GM19238 (cell line): ENCODE measurements around the gene SEMA3D.

Source experiments
- DNase-seq: peaks from one replicate; pipeline ENCODE4 v3.0.0; 2011; ENCODE audit warnings: low spot score; ENCODE audit not compliant: insufficient read length

The SEMA3D gene

DNA sequence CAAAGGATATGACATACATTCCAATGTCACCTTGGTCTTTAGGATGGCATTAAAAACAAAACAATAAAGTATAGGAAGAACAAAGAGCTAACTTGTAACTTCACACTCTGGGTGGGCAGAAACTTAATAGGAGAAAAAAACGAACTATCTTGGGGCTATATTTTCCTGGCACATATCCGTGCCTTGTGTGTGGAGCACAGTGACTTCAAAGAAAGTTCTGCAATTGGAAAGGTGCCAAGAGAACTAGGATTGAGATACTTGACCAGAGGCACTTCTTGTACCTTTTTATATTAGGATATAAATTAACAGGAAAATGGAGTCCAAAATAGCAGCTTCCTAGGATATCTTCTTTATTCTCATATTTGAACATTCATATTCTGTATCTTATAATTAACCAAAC lies 148.4 kb downstream of the SEMA3D start:
- no peak for DNase-seq

DNA sequence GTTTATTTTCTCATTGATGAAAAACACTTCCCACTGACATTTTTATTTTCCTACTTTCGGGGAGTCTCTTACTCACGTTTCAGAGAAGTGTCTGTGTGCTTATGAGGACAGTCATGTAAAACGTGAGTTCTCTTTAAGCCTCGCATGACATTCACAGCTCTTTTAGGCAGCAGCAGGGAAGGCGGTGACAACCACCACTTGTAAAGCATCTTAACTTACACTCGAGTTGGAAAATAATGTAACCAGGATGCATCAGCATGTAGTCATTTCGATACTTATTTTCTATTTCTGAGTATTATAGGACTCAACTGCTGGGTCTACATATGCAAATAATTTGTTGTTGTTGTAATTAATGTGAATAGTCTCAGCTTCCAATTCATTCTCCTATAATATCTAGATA lies 153.6 kb downstream of the SEMA3D start:
- no peak for DNase-seq

DNA sequence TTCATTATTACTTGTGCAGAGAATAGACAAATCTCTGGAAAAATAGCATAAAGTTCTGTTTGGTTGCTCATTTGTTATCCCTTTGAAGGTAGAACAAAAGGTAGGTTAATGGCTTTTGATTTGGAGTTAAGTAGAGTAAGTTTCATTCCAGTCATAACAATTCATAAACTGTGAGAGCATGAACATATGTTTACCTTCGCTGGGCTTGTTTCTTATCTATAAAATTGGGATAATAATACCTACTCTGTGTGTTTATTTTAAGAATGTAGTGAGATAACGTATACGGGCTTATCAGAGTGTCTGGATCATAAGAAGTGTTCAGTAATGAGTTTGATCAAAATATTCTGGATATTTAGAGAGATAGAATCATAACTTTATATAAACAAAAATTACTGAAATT lies 155.4 kb downstream of the SEMA3D start:
- no peak for DNase-seq

DNA sequence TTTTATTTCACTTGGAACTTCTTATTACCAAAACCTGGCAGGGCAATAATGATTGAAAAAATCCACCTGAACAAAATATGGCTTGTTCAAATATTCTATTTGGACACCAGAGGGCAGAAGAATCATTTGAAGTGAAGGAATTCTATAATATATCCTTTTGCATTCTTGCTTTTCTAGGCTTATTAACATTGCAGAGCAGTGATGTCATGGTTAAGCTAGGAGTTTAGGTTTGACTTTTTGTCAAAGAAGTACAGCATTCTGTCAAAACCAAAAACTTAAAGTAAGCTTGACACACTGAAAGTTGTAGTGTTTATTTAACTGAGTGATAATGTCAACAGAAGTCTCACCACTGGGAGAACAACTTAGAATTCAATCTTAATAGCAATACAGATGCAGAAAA lies 156.0 kb downstream of the SEMA3D start:
- no peak for DNase-seq

DNA sequence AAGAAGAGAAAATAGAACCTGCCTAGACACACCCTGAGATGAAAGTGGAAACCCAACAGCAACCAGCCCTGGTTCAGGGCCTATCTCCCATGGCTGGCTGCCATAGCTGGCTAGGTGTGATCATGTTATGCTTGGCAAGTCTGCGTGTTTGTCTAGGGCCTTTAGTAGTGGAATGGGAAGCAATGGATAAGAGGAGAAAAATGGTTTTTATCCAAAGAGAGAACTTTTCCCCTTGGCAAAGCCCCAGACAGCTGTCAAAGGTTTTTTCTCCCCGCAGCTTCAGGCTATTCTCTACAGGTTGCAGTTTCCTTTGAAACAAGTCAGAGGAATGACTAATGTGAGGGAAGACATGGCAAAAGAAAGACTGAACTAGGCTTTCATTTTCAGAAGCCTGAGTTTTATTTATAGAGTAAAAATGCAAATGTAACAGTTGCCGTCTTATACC lies 161.5 kb downstream of the SEMA3D start:
- DNase-seq = no peak

DNA sequence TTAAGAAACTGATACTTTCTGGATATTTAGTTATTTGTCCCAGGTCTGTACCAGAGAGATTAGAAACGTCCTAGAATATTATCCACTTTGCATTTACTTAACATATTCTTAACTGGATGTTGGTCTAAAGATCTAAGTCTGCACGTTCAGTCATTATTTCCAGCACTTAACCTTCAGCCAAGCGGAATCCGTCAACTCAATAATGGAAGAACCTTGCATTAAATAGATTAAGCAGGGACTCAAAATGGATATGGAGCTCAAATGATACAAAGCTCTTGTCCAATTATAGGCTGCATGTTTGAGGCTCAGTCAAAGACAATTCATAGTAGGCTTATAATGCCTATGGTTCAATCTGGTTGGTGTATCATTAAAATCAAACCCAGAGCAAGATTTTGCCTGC lies 162.9 kb downstream of the SEMA3D start:
- DNase-seq = no peak

DNA sequence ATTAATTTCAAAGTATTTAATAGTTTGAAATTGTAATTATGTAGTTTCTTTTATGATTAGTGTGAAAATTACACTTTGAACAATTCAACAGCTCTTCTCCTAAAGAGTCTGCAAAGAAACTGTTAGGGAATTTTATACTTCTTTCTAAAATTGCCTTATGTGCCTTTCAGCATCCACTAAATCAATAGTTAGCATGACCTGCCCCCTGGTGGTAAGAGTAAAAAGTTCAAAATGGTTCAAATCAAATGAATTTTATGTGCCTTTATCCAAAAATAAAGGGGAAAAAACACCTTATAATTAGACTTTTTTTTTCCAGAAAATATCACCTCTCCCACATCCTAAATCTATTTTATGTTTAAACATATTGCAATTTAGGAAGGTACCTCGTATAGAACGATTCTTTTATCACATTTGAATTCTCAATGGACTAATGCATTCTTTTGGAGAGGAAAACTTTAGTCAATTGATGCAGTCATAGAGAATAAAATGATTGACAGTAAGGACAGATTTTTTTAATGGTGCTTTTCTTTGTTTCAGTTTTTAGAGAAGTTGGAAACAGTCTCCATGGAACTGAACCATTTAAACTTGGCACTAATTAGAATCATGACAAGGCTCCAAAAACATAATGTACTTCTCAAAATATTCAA lies 163.7 kb downstream of the SEMA3D start:
- DNase-seq = no peak

DNA sequence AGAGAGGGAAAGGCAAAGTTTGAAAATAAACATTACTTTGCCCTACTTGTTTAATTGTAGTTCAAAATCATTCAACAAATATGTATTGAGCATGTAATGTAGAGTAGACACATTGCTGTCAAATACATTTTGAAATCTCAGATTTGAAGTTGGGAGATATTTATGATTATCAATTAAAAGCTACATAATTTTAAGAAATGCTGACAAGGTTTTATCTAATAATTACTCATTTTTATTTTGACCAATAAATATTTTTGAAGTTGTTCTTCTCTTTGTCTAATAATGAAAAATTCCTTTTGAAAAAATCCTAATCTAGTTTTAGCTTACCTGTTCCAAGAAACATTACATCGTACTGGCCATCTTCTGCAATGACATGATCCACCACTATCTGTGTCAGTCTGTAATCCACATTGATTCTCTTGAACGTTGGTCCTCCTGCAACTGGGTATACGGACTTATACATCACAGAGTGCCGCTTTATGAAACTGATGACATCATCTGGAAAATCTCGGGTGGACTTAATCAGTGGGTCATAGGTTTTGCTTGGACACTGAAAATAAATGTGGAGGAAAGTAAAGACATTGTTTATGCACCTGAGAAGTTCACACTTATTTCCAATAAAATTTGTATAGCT lies 164.7 kb downstream of the SEMA3D start:
- DNase-seq = no peak

DNA sequence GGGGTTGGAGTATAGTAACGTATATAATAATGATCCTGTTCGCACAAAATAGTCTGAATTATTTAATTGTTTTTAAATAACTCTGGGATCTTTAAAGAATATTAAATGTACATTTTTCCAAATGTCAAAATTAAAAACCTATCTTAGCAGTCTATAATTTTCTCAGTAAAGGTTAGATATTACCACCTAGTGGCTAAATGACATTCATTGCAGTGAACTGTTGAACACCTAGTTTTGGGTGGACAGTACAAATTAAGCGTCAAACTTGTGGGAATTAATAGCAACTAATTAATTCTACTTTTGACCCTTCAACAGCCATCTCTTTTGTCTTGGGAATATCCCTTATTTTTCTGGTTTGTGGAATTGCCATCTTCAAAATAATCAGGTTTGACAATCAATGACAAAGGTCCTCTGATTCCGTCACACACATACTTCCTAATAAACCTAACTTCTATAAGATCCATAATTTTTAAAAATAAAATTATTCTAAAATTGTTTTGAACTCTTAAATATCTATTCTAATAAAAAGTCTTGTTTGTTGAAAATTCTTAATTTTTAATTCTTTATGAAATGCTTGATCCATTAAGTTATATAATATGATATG lies 165.7 kb downstream of the SEMA3D start:
- no peak for DNase-seq

DNA sequence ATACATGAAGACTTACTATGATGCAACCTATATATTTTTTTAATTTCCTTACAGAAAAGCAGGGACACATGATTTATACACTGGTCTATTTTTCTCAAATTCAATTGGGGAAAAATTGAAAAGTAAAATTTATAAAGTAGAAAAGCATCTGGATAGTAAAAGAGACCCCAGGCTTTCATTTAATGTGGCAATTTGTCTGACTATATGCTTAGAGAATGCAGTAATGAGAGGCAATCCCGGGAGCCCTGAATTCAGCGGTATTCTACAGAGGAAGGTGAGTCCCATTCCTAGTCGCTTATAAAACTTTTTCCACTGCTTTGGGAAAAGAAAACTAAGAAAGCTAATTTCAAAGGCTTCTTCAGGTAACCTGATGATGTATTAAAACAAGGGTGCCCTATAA lies 167.1 kb downstream of the SEMA3D start:
- no peak for DNase-seq

DNA sequence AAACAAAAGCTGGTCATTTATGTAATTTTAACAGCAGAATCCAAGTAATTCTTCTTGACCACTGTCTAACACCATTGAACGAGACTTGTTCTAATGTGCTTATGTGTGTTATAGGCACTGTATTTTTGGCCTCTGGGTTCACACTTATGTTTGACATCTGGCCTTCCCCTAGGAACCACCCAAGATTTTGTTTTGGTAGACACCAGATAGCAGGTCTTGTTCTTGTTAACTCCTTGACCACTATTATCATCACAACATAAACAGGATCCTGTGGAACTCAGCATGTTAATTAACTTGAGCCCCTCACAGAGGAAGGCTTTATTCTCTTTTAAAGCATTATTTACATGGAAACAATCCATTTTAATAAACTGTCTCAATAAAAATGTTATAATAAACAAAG lies 167.7 kb downstream of the SEMA3D start:
- no peak for DNase-seq

DNA sequence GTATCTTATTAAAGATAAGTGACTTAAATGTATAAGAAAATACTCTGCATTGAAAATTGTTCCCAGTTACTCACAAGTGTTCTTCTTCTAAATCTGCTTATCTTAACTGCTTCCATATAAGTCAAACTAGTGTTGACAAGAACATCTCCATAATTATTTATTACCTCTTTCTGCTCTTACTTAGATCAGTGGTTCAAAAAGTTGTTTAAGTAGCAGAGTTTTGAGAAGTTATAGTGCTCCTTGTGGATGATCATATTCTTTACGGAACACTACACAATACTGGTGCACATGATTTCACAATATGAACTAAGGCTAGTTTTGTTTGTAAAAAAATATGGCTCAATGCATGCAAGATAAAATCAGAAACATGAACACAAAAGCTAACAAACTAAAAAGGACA lies 168.4 kb downstream of the SEMA3D start:
- DNase-seq = no peak

DNA sequence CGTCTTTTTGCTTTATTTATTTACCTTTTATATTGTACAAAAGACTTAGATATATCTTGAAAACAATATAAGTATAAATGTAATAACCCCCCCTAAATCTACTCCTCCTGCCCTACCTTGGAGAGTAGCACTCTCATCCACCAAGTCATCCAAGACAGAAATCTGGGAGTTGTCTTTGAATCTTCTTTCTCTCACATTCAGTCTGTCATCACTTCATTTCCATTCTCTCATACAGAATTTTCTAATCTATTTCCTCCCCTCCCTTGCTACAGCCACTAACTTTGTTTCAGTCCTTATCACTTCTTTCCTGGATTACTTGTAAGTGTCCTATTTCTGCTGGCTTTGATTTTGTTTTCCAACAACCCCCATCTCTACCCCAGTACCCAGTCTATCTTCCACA lies 170.6 kb downstream of the SEMA3D start:
- DNase-seq = no peak

DNA sequence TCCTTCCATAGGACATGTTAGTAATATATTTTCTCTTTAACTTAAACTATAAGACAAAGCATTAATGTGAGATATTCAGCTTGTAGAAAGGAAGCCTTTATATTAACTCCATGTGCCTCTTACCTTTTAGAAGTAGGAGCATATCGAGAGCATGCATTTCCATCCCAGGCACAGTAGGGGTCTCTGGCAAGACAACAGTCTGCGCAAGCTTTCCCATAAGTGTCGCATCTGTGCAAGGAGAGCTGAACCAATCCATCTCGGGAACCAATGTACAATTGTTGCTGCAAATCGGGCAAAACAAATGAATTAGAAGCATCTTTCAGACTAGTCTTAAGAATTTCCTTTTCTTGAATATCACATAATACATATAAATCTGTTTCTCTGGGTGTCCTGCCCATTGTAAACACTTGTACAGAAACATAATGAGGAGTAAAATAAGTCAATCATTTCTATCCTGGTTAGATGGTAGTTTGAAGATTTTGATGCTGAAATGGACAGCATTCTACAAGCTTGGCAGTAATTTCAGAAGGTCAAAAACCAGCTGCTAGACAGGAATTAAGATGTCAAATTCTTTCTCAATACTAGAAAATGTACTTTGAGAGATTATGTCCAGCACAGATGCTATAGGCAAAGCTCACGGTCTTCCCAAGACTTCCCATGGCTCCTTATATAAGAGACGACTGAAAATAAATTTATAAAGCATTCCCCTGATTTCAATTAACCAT lies 171.8 kb downstream of the SEMA3D start:
- no peak for DNase-seq

DNA sequence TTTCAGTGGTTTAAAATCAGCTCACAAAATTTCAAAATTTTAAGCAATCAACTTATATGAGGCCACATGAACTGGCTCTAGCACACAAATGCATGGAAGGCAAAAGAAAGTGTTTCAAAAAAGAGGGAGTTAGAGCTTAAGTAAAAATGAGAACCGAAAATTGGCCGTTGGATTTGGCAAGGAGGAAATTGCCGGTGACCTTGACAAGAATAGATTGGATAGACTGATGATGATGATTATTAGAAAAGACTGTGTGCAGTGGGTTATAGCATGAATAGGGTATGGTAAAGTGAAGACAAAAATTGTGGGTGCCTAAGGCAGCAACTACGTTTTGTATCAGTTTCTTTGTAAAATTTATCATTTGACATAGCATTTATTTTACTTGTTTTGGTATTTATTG lies 175.7 kb downstream of the SEMA3D start:
- DNase-seq = no peak

DNA sequence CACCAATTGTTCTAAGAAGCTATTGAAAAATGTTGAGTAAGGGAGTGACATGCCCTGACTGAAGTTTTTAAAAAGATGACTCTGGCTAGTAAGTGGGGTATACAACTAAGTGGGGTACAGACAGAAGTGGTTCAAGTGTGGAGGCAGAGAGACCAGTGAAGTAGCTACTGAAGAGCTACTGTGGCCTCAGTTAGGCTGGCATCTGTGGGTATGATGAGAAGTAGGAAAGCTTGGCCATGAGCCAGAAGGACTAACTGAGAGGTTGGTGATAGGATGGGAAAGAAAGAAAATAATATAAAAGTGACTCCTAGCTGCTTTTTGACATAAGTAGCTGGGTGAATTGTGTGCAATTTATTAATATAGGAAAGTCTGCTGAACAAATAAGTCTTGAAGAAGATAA lies 176.6 kb downstream of the SEMA3D start:
- no peak for DNase-seq

DNA sequence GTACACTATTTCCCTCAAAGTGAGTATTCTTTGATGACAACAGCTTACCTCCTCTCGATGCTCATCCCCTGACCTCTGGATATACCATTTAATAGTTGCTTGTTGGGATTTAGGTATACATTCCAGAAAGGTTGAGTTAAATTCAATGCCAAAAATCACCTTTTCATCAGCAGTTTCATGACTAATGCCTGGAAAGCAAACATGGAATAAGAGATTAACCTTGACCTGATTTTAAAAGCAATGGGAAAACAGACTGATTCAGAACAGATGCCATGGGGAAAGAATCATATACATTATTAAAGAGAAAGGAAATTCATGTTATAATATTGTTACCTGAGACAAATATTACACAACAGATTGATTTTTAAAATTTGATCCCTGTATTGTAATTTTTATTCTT lies 180.1 kb downstream of the SEMA3D start:
- no peak for DNase-seq

DNA sequence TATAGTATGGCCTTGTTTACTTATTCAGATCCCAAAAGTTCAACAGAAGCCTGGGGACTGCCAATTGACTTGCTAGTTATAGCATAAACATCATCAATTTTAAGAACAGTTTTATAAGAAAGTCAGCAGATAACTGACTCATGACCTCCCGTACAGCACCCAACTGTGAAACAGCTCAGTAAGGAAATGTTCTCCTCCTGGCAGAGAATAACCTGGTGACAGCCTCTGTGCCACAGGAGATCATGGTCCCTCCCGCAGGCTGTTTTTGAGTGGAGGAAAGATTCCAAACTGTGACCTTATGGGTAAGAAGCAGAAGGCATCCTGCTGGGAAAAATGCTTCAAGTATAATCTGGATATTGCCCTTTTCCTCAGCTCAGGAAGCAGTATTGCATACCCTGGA lies 182.5 kb downstream of the SEMA3D start:
- no peak for DNase-seq

DNA sequence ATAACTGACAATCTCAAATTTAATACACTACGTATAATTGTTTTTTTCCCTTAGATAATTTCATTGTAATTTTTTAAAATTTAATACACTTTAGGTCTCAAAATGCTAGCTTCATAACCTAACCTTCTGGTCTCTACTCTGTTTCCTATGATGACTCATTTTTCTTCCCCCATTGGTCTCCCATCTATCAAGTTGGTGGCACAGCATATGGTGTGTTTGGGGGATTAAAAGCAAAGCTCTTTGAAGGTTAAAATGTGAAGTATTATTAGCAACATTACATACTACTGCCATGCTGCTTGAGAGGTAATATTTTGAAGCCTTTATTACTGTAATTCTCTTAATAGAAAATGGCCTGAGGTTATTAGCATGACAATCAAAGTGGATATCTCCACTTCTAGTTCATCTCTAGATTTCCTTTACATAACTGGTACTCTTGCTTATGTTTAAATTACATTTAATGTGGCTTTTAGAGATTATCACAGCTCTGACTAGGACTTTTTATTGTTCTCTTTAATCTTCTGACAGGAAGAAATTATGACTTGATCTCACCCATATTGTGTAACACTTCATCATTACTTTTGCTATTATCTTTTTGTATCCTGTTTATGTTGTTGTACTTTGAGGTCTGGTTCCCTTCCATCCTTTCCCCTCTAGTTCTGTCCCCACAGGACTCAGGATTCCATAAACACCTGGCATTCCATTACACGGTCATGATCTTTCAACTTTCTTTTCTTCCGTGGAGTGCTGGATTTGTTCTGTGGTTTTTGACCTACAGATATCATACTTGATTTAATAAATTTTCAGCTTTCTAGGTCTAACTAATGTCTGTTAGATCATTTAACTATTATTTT lies 185.1 kb downstream of the SEMA3D start:
- no peak for DNase-seq

DNA sequence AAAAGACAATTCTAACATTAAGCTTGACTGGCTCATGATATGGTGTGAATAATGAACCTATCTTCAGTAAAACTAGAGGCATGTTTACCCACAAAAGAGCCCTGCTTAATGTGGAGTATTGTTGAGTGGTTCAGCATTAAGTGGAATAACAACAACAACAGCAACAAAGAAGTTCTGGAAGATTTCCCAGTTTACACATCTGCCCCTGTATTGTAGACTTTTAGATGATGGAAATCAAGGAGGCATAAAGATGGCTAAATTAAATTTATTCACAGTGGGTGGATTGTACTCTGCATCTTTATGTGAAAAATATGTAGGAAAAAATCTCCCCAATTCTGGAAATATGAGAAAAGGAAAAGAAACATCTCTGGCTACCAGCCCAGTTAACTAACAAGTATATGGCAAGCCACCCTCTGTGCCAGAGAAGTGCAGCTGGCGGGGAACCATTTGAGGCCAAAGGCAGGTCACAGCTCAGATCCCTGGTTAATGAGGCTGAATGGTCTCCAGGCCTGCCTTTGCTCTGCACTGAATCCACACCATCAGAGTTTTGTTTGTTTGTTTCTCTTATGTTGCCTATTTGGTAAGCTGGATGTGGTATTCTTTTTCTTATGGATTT lies 186.0 kb downstream of the SEMA3D start:
- DNase-seq = no peak

DNA sequence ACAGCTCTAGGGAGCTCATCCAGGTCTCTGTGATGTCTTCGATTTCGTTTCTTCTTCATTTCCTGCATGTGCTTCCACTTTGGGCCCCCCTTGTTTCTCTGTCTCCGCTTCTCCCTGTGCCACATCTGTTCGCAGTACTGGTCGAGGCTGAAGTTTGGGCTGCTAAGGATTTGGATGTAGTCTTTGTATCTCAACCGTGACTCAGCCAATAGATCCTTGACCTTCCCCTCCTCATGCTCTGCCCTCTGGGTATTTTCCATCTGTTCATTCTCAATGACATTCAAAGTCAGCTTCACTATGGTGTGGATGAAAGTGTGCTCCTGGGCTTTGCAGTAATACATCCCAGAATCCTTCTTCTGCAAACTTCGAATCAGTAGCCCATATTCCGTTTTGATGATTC lies 187.4 kb downstream of the SEMA3D start:
- no peak for DNase-seq
